WI38 (cell line): ENCODE data around the gene ITPR1.
"Not testable (repeated sequence)": the region's sequence is repeated elsewhere in the genome, so short reads cannot be mapped to it uniquely, and the experiment has no call there.

Source experiments
- H3K4me3 ChIP-seq: 2 replicates; pipeline ENCODE4 v1.5.1; 2011; ENCODE audit warnings: low read depth, mild to moderate bottlenecking, control low read depth, low read length
- CTCF ChIP-seq: IDR thresholded peaks from 2 replicates; pipeline ENCODE4 v1.5.1; 2012; ENCODE audit warnings: low read depth, mild to moderate bottlenecking, control low read depth, low read length

Gene ITPR1

GRCh38 chr3:4758957-4759656 is 266.0 kb downstream of the ITPR1 start:
- H3K4me3 ChIP-seq, result no peak overlapping the region
- TF ChIP-seq CTCF, result no peak

- no peak for TF ChIP-seq CTCF
- H3K4me3 ChIP-seq, result no peak overlapping the region
Observed at GRCh38 chr3:4759689-4760312, 266.7 kb downstream of the ITPR1 start.

- H3K4me3 ChIP-seq, result no peak overlapping the region
- TF ChIP-seq CTCF, result no peak
Observed at GRCh38 chr3:4761759-4762158, 268.6 kb downstream of the ITPR1 start.

GRCh38 chr3:4762481-4763230 is 269.5 kb downstream of the ITPR1 start:
- H3K4me3 ChIP-seq, result not testable (repeated sequence)

GRCh38 chr3:4763604-4764247 is 270.6 kb downstream of the ITPR1 start:
- no peak for TF ChIP-seq CTCF

GRCh38 chr3:4765212-4765611 is 272.1 kb downstream of the ITPR1 start:
- no peak for TF ChIP-seq CTCF
- H3K4me3 ChIP-seq, result no peak overlapping the region

More at GRCh38 chr3:4763604-4764247, 270.6 kb downstream of the ITPR1 start:
- no peak overlapping the region for H3K4me3 ChIP-seq

- no peak overlapping the region for H3K4me3 ChIP-seq
- no peak for TF ChIP-seq CTCF
Observed at GRCh38 chr3:4766263-4766662, 273.1 kb downstream of the ITPR1 start.
